22Rv1 (cell line): Measurements from ENCODE around the gene DRD2.

Experiments
- CTCF ChIP-seq: fragments of 450-650 bp; IDR thresholded peaks from 2 replicates; pipeline ENCODE4 v1.5.1; 2017; ENCODE audit warnings: mild to moderate bottlenecking
- ZFX ChIP-seq: fragments of 450-650 bp; IDR thresholded peaks from 2 replicates; pipeline ENCODE4 v1.6.1; 2017; ENCODE audit warnings: antibody characterized with exemption, borderline replicate concordance

GRCh38 chr11:113446938-113447337 is 28.3 kb downstream of the DRD2 start:
- TF ChIP-seq CTCF, result no peak
- no peak for TF ChIP-seq ZFX
